Activated CD8-positive, alpha-beta memory T cell treated with anti-CD3 and anti-CD28 coated beads, Interleukin-2, amount 50 U/mL, for 1 hour (primary cell): Measurements from ENCODE around the gene ATP2C1.
"Not testable (repeated sequence)": the region's sequence is repeated elsewhere in the genome, so short reads cannot be mapped to it uniquely, and the experiment has no call there.

Experiments used
- DNase-seq: peaks from one replicate; pipeline ENCODE4 v3.0.0-alpha.2; 2020; ENCODE audit errors: extremely low read depth

Gene ATP2C1

GRCh38 chr3:130893376-130894129 lies at the start of gene ATP2C1:
Gene ATP2C1 (plus strand): TSS chr3:130894084. CDS start chr3:130894770, 686 bp downstream.
- DNase-seq: peak; percentile 75

- no peak for DNase-seq
Observed at GRCh38 chr3:130844462-130844861, 49.4 kb upstream of the ATP2C1 start.

- DNase-seq: no peak
Observed at GRCh38 chr3:130846181-130846580, 47.7 kb upstream of the ATP2C1 start.

GRCh38 chr3:130849091-130849552 lies 44.8 kb upstream of the ATP2C1 start:
- no peak for DNase-seq

GRCh38 chr3:130850044-130850797 lies 43.7 kb upstream of the ATP2C1 start:
- DNase-seq: no peak

- DNase-seq: no peak
Observed at GRCh38 chr3:130850843-130851242, 43.0 kb upstream of the ATP2C1 start.

GRCh38 chr3:130851277-130851676 lies 42.6 kb upstream of the ATP2C1 start:
- no peak for DNase-seq

- no peak for DNase-seq
Observed at GRCh38 chr3:130853581-130853980, 40.3 kb upstream of the ATP2C1 start.

- DNase-seq: no peak
Observed at GRCh38 chr3:130854208-130854864, 39.5 kb upstream of the ATP2C1 start.

- no peak for DNase-seq
Observed at GRCh38 chr3:130857336-130858026, 36.4 kb upstream of the ATP2C1 start.

GRCh38 chr3:130862130-130862529 lies 31.8 kb upstream of the ATP2C1 start:
- not testable (repeated sequence) for DNase-seq

GRCh38 chr3:130865489-130865888 lies 28.4 kb upstream of the ATP2C1 start:
- no peak for DNase-seq

GRCh38 chr3:130866327-130866726 lies 27.6 kb upstream of the ATP2C1 start:
- DNase-seq: no peak

GRCh38 chr3:130870423-130870822 lies 23.5 kb upstream of the ATP2C1 start:
- DNase-seq: no peak

GRCh38 chr3:130876594-130876993 lies 17.3 kb upstream of the ATP2C1 start:
- no peak for DNase-seq

GRCh38 chr3:130878464-130878863 lies 15.4 kb upstream of the ATP2C1 start:
- DNase-seq: no peak

- DNase-seq: no peak
Observed at GRCh38 chr3:130889416-130889946, 4.4 kb upstream of the ATP2C1 start.

- DNase-seq: peak; percentile 42
Observed at GRCh38 chr3:130892759-130893375, 1.0 kb upstream of the ATP2C1 start.

- DNase-seq: no peak
Observed at GRCh38 chr3:130894130-130894985, 474 bp downstream of the ATP2C1 start.

- no peak for DNase-seq
Observed at GRCh38 chr3:130894986-130895280, 1.0 kb downstream of the ATP2C1 start.
